Mucosa of stomach (tissue), 1 donor: ENCODE data around the gene MLLT3.

ENCODE experiments used
- H3K27me3 ChIP-seq: one replicate; pipeline ENCODE4 v1.7.0; 2013; ENCODE audit warnings: mild to moderate bottlenecking, low read length; ENCODE audit not compliant: control insufficient read depth, insufficient read depth
- H3K36me3 ChIP-seq: one replicate; pipeline ENCODE4 v1.7.0; 2013; ENCODE audit warnings: low read length; ENCODE audit not compliant: control insufficient read depth, insufficient read depth
- H3K4me1 ChIP-seq: one replicate; pipeline ENCODE4 v1.7.0; 2013; ENCODE audit warnings: mild to moderate bottlenecking, low read length; ENCODE audit not compliant: control insufficient read depth, insufficient read depth
- H3K4me3 ChIP-seq: one replicate; pipeline ENCODE4 v1.7.0; 2013; ENCODE audit warnings: low read length
- H3K9ac ChIP-seq: one replicate; pipeline ENCODE4 v1.7.0; 2013; ENCODE audit warnings: mild to moderate bottlenecking, low read length, moderate library complexity
- H3K9me3 ChIP-seq: one replicate; pipeline ENCODE4 v1.7.0; 2013; ENCODE audit warnings: mild to moderate bottlenecking, low read length, moderate library complexity; ENCODE audit not compliant: control insufficient read depth
- donor health status: Pancreatic carcinoma.

The MLLT3 gene

DNA sequence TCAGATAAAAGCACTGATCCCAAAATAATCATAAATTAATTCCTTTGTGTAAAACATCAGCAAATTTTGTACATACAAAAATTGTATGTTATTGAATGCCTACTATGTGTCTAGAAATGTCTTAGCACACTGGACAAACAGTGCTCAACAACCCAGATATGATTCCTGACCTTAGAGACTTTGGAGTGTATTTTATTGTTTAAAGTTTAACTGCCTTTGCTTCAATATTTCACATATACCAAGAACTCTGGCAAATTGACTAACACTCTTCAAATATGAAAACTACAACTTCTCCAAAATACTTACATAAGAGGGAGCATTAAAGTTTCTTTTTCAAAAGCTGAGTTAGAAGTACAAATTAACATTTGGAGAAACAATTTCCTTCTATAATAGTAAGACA, 231.9 kb downstream of the MLLT3 start:
- Histone ChIP-seq H3K9me3 (no peaks in the 10 kb centered on the region), H3K4me1 (peaks cover 11% of the 10 kb centered on the region), H3K36me3 (no peaks in the 10 kb centered on the region), H3K4me3 (no peak overlapping the region), H3K9ac (no peak overlapping the region), H3K27me3 (no peaks in the 10 kb centered on the region)

DNA sequence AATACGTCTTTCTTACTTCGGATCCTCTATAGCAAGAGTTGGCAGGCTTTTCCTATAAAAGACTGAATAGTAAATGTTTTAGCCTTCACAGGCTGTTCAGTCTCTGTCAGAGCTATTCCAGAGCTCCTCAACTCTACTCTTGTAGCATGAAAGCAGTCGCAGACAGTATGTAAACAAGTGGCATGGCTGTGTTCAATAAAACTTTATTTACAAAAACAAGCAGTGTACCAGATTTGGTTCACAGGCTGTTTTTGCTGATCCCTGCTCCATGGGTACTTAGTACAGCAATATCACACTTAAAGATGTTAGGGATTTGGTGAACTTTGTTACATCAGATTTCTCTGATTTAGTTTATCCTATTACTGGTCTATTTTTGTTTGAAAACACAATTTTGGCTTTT, 235.2 kb downstream of the MLLT3 start:
- Histone ChIP-seq H3K9me3 (no peaks in the 10 kb centered on the region), H3K27me3 (no peaks in the 10 kb centered on the region), H3K36me3 (no peaks in the 10 kb centered on the region), H3K4me1 (peaks cover 20% of the 10 kb centered on the region), H3K4me3 (no peak overlapping the region), H3K9ac (no peak overlapping the region)

GRCh38 chr9:20384642-20385041, 237.7 kb downstream of the MLLT3 start:
- H3K9ac ChIP-seq = no peak overlapping the region
- no peaks in the 10 kb centered on the region for H3K36me3 ChIP-seq
- no peaks in the 10 kb centered on the region for H3K9me3 ChIP-seq
- no peaks in the 10 kb centered on the region for H3K27me3 ChIP-seq
- peaks cover 9% of the 10 kb centered on the region for H3K4me1 ChIP-seq
- H3K4me3 ChIP-seq = no peak overlapping the region

DNA sequence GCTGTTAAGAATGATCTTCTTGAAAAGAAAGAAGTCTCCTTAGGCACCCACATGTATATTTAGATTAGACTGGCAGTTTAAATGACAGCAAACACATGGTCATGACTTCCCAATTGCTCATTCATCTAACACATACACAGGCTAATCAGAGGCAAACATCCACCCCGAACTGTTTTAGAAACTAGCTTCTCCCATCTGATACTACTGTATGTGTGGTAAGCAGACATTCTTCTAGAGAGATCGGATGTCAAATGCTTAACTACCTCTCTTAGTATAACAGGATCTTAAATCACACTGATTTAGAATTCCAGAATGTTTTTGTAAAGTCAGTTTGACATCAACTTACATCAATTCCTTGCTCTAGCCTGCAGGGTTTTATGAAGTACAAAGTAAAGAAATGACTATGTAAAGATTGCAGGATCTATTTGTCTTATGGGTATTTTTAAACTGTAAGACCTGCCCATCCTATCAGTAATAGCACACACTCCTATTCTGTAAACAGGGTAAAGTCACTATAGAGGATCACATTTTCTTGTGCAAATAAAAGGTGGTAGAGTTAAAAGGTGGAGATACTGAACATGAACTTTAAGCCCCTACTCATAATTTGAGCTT, 239.7 kb downstream of the MLLT3 start:
- H3K27me3 ChIP-seq = no peaks in the 10 kb centered on the region
- H3K4me3 ChIP-seq = peak overlapping the region; percentile 17
- H3K9ac ChIP-seq = no peak overlapping the region
- H3K36me3 ChIP-seq = no peaks in the 10 kb centered on the region
- peaks cover 9% of the 10 kb centered on the region for H3K4me1 ChIP-seq
- no peaks in the 10 kb centered on the region for H3K9me3 ChIP-seq

DNA sequence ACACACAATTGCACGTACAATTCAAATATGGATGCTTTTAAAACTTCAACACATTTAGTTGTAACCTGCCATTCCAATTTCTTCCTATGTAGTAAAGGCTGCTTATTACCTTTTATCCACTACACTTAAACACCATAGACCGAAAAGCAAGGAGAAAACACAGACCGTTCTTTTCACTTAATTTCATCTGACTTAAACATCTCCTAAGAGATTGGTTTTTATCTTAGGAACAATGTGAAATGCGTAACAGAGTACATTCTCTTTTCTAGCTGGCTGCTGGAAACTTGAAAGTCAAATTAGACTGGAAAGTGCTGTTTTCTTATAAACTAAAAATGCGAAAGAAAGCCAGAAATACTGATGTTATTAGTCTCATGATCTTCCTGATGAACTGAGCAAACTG, 241.8 kb downstream of the MLLT3 start:
- Histone ChIP-seq H3K9ac (no peak overlapping the region), H3K4me3 (no peak overlapping the region), H3K36me3 (no peaks in the 10 kb centered on the region), H3K27me3 (no peaks in the 10 kb centered on the region), H3K9me3 (no peaks in the 10 kb centered on the region), H3K4me1 (peaks cover 9% of the 10 kb centered on the region)

- H3K9ac ChIP-seq = no peak overlapping the region
- H3K4me3 ChIP-seq = no peak overlapping the region
- no peaks in the 10 kb centered on the region for H3K27me3 ChIP-seq
- peaks cover 9% of the 10 kb centered on the region for H3K4me1 ChIP-seq
- no peaks in the 10 kb centered on the region for H3K9me3 ChIP-seq
- H3K36me3 ChIP-seq = no peaks in the 10 kb centered on the region
Measured at GRCh38 chr9:20379804-20380225, 242.5 kb downstream of the MLLT3 start.

GRCh38 chr9:20378851-20379250, 243.4 kb downstream of the MLLT3 start:
- H3K4me3 ChIP-seq = no peak overlapping the region
- H3K4me1 ChIP-seq = peaks cover 9% of the 10 kb centered on the region
- no peaks in the 10 kb centered on the region for H3K36me3 ChIP-seq

GRCh38 chr9:20377790-20378189, 244.5 kb downstream of the MLLT3 start:
- H3K9me3 ChIP-seq = no peaks in the 10 kb centered on the region
- H3K4me1 ChIP-seq = peaks cover 6% of the 10 kb centered on the region
- H3K27me3 ChIP-seq = no peaks in the 10 kb centered on the region
- H3K36me3 ChIP-seq = no peaks in the 10 kb centered on the region
- H3K4me3 ChIP-seq = no peak overlapping the region
- no peak overlapping the region for H3K9ac ChIP-seq

More at GRCh38 chr9:20378851-20379250, 243.4 kb downstream of the MLLT3 start:
- H3K9me3 ChIP-seq = no peaks in the 10 kb centered on the region
- H3K9ac ChIP-seq = no peak overlapping the region
- H3K27me3 ChIP-seq = no peaks in the 10 kb centered on the region

GRCh38 chr9:20376731-20377375, 245.4 kb downstream of the MLLT3 start:
- Histone ChIP-seq H3K36me3 (no peaks in the 10 kb centered on the region), H3K4me3 (no peak overlapping the region), H3K9ac (no peak overlapping the region), H3K9me3 (no peaks in the 10 kb centered on the region), H3K27me3 (no peaks in the 10 kb centered on the region), H3K4me1 (no peaks in the 10 kb centered on the region)

DNA sequence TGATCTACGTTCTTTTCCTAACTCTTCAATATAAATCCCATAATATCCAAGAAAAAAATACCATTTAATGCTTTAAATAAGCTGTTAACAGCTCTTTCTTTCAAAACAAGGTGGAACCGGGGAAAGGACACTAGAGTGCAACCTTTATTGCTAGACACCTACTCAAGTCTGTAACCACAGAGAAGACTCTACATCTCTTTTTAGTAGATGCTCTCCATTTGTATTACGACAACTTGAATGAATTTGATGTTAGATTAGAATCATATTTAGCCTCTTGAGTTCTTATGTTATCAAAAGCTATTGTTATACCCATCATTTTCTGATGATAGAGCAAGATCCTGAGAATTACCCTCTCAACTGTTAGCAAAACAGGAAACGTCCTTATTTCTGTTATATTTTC, 246.3 kb downstream of the MLLT3 start:
- H3K36me3 ChIP-seq = no peaks in the 10 kb centered on the region
- H3K9ac ChIP-seq = no peak overlapping the region
- no peaks in the 10 kb centered on the region for H3K9me3 ChIP-seq
- no peak overlapping the region for H3K4me3 ChIP-seq
- no peaks in the 10 kb centered on the region for H3K4me1 ChIP-seq
- no peaks in the 10 kb centered on the region for H3K27me3 ChIP-seq

GRCh38 chr9:20373263-20373662, 249.0 kb downstream of the MLLT3 start:
- H3K4me1 ChIP-seq = no peaks in the 10 kb centered on the region
- H3K4me3 ChIP-seq = no peak overlapping the region

GRCh38 chr9:20369391-20369790, 252.9 kb downstream of the MLLT3 start:
- no peak overlapping the region for H3K9ac ChIP-seq
- H3K4me3 ChIP-seq = no peak overlapping the region
- no peaks in the 10 kb centered on the region for H3K27me3 ChIP-seq
- H3K4me1 ChIP-seq = no peaks in the 10 kb centered on the region
- no peaks in the 10 kb centered on the region for H3K36me3 ChIP-seq
- no peaks in the 10 kb centered on the region for H3K9me3 ChIP-seq

More at GRCh38 chr9:20373263-20373662, 249.0 kb downstream of the MLLT3 start:
- H3K27me3 ChIP-seq = no peaks in the 10 kb centered on the region
- H3K9ac ChIP-seq = no peak overlapping the region
- no peaks in the 10 kb centered on the region for H3K36me3 ChIP-seq
- H3K9me3 ChIP-seq = no peaks in the 10 kb centered on the region
